ENCODE results near the gene LRRC17. TPM values are rescaled to one million over a fixed set of nuclear protein-coding genes. Genes with fewer than 3 reads are reported as not detected.

LRRC17 gene
- total RNA-seq, 1 experiment from 2014 or later, result 0.42 TPM

- BruUV-seq (replicated peaks), result TSS peak; percentile 99
- peak; percentile 65 for DNase-seq
- no peaks in the 10 kb centered on the region for H3K27me3 Mint-ChIP-seq (ENCODE audit: unreplicated experiment)
- intact Hi-C loops (cut with micrococcal nuclease; ENCODE audit: unreplicated experiment), result loop anchor here (2.0 to 5.0 kb wide), 2 partner anchors 46 to 117 kb away; no protein-coding TSS in a partner anchor
- H3K27ac Mint-ChIP-seq (ENCODE audit: unreplicated experiment), result no peak overlapping the region
- TF ChIP-seq CTCF (IDR thresholded peaks at IDR 0.05; ENCODE audit: unreplicated experiment), result no peak
- H3K4me3 Mint-ChIP-seq (ENCODE audit: low read depth, unreplicated experiment), result no peak overlapping the region
- no peaks in the 10 kb centered on the region for H3K36me3 Mint-ChIP-seq (ENCODE audit: insufficient read depth, unreplicated experiment)
- H3K4me1 Mint-ChIP-seq (ENCODE audit: low read depth, unreplicated experiment), result peaks cover 19% of the 10 kb centered on the region
- CTCF ChIA-PET, result no interaction called here
- H3K9me3 Mint-ChIP-seq (ENCODE audit: low read depth, unreplicated experiment), result peaks cover 7% of the 10 kb centered on the region
These were observed 78.9 kb downstream of the LRRC17 start for GRCh38 chr7:102991540-102992214.

- Mint-ChIP-seq H3K27me3 (ENCODE audit: unreplicated experiment) (no peaks in the 10 kb centered on the region), H3K9me3 (ENCODE audit: low read depth, unreplicated experiment) (peaks cover 9% of the 10 kb centered on the region), H3K27ac (ENCODE audit: unreplicated experiment) (no peak overlapping the region), H3K36me3 (ENCODE audit: insufficient read depth, unreplicated experiment) (no peaks in the 10 kb centered on the region), H3K4me1 (ENCODE audit: low read depth, unreplicated experiment) (peaks cover 19% of the 10 kb centered on the region), H3K4me3 (ENCODE audit: low read depth, unreplicated experiment) (no peak overlapping the region)
- DNase-seq, result no peak
- BruUV-seq (replicated peaks), result no TSS peak
- no peak for TF ChIP-seq CTCF (IDR thresholded peaks at IDR 0.05; ENCODE audit: unreplicated experiment)
- CTCF ChIA-PET, result interaction anchor here (1.2 kb wide), 1 partner anchor 69 kb away, joined by 6 read pairs; no protein-coding TSS in a partner anchor
- intact Hi-C loops (cut with micrococcal nuclease; ENCODE audit: unreplicated experiment), result loop anchor here (5.0 kb wide), 1 partner anchor 45 kb away; no protein-coding TSS in a partner anchor
These were observed 79.7 kb downstream of the LRRC17 start for GRCh38 chr7:102992509-102992937.

- Mint-ChIP-seq H3K4me3 (ENCODE audit: low read depth, unreplicated experiment) (no peak overlapping the region), H3K9me3 (ENCODE audit: low read depth, unreplicated experiment) (peaks cover 5% of the 10 kb centered on the region), H3K27me3 (ENCODE audit: unreplicated experiment) (no peaks in the 10 kb centered on the region), H3K4me1 (ENCODE audit: low read depth, unreplicated experiment) (peaks cover 13% of the 10 kb centered on the region), H3K27ac (ENCODE audit: unreplicated experiment) (no peak overlapping the region), H3K36me3 (ENCODE audit: insufficient read depth, unreplicated experiment) (no peaks in the 10 kb centered on the region)
- intact Hi-C loops (cut with micrococcal nuclease; ENCODE audit: unreplicated experiment), result loop anchor here (1.0 to 5.0 kb wide), 2 partner anchors 44 to 69 kb away; no protein-coding TSS in a partner anchor
- no peak for TF ChIP-seq CTCF (IDR thresholded peaks at IDR 0.05; ENCODE audit: unreplicated experiment)
- BruUV-seq (replicated peaks), result no TSS peak
- CTCF ChIA-PET, result interaction anchor here (1.2 kb wide), 1 partner anchor 69 kb away, joined by 6 read pairs; no protein-coding TSS in a partner anchor
- peak; percentile 18 for DNase-seq
These were observed 80.3 kb downstream of the LRRC17 start for GRCh38 chr7:102992938-102993717.

DNA sequence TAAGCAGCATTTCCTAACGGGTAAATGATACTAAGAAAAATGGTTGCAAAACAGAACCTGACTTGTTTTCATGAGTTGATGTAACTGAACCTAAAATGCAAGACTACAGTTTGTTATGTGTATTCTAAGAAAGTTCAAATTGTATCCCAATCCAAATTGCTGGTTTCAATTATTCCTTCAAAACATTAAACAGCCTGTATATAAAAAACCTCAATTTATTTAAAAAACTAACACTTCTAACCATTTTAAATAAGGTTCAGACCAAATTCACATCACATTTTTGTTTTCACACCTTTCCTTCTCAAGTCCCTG, 80.9 kb downstream of the LRRC17 start:
- no peak overlapping the region for H3K4me3 Mint-ChIP-seq (ENCODE audit: low read depth, unreplicated experiment)
- no peaks in the 10 kb centered on the region for H3K27me3 Mint-ChIP-seq (ENCODE audit: unreplicated experiment)

More for the DNA sequence above, 80.9 kb downstream of the LRRC17 start:
- Mint-ChIP-seq H3K4me1 (ENCODE audit: low read depth, unreplicated experiment) (peaks cover 8% of the 10 kb centered on the region), H3K27ac (ENCODE audit: unreplicated experiment) (no peak overlapping the region), H3K36me3 (ENCODE audit: insufficient read depth, unreplicated experiment) (no peaks in the 10 kb centered on the region), H3K9me3 (ENCODE audit: low read depth, unreplicated experiment) (peaks cover 3% of the 10 kb centered on the region)
- intact Hi-C loops (cut with micrococcal nuclease; ENCODE audit: unreplicated experiment), result loop anchor here (1.0 to 5.0 kb wide), 2 partner anchors 44 to 69 kb away; no protein-coding TSS in a partner anchor
- CTCF ChIA-PET, result interaction anchor here (1.2 kb wide), 1 partner anchor 68 kb away, joined by 6 read pairs; no protein-coding TSS in a partner anchor
- no peak for DNase-seq
- no peak for TF ChIP-seq CTCF (IDR thresholded peaks at IDR 0.05; ENCODE audit: unreplicated experiment)
- BruUV-seq (replicated peaks), result no TSS peak
